H1 (cell line): ENCODE data around the gene NTN1. TPM values are rescaled to one million over a fixed set of nuclear protein-coding genes. Genes with fewer than 3 reads are reported as not detected.

Experiments used
- HDAC6 ChIP-seq: IDR thresholded peaks from one replicate; pipeline ENCODE4 v1.7.1; 2012; ENCODE audit warnings: low read depth, mild to moderate bottlenecking, inconsistent platforms, low read length, moderate library complexity
- KDM4A ChIP-seq: IDR thresholded peaks from one replicate; pipeline ENCODE4 v1.7.1; 2012; ENCODE audit warnings: low read depth, mild to moderate bottlenecking, moderate library complexity, low read length, inconsistent platforms; ENCODE audit not compliant: severe bottlenecking
- polyA plus RNA-seq, 7 experiments: library from polyadenylated mRNA; depleted of rRNA in 3 of 7; stranded (reverse) in 5 of 7; unstranded in 2 of 7; fragments of >200 nt in 5 of 7; fragments of 200-250 nt in 2 of 7; gene quantifications; 1 replicate in 5 of 7; 2 replicates in 1 of 7; 4 replicates in 1 of 7; pipeline versions ENCODE4 v1.2.1 to v1.2.3, GENCODE V29; 2011 to 2013; ENCODE audit warnings: missing spikeins in 2 of 7, mixed read lengths in 2 of 7
- total RNA-seq: library from RNA; stranded (reverse); fragmentation: NEBNext Ultra II Directional; extraction: Animal tissue kit (Norgen Biotek cat#: 25700); gene quantifications from 2 replicates; pipeline ENCODE4 v1.2.1, GENCODE V29; 2021

Gene NTN1
- total and polyA plus RNA-seq, 2 of the 8 experiments (the other 6 are each of a cell fraction or from before 2014, with no cell fraction given) = 2.0 to 2.3 TPM

DNA sequence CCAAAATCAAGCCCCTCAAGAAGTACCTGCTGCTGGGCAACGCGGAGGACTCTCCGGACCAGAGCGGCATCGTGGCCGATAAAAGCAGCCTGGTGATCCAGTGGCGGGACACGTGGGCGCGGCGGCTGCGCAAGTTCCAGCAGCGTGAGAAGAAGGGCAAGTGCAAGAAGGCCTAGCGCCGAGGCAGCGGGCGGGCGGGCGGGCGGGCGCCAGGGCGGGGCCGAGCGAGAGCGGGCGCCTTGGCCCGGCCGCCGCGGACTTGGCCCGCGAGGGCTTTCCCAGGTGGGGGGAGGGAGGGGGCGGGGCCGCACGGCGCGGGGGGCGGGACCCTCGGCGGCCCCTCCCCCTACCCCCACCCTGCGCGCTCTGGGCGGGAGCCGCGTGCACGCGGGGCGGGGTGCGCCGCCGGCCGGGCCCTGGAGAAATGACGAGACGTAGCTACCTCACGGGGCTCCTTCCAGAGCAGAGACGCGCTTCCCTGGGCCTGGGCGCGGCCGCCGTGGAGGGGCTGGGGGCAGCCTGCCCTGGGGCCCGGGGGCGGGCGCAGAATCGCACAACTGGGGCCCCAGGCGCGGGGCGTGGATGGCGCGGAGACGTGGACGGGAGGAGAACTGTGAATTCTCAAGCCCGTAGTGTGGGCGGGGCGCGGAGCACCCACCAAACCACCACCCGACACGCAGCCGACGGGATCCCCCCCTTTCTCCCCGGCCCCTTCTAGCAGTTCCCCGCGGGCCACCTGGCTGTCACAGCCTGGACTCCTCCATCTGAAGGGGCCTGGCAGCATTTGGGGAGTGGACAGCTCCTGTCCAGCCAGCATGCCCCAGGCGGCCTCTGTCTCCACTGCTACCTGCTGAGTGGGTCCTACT lies 218.7 kb downstream of the NTN1 start (continued):
- peak; percentile 48 for TF ChIP-seq KDM4A
- TF ChIP-seq HDAC6 = no peak
- TF ChIP-seq, all 59 proteins: peak for 7
